ENCODE results near the gene TARS3.

TARS3 gene

GRCh38 chr15:101610611-101611000 lies 113.7 kb downstream of the TARS3 start:
- H3K4ac ChIP-seq (ENCODE audit: low read length), result no peak overlapping the region
- DNase-seq (ENCODE audit: low spot score), result no peak
- H2BK120ac ChIP-seq (ENCODE audit: low read depth, low read length), result no peak overlapping the region
- H3K14ac ChIP-seq (ENCODE audit: low read length), result peak overlapping the region; percentile 26
- H3K27me3 ChIP-seq (ENCODE audit: control insufficient read depth in 3 of 3, insufficient read depth in 3 of 3, low read depth in 1 of 3, low read length in 3 of 3), result no peaks in the 10 kb centered on the region
- H2BK5ac ChIP-seq (ENCODE audit: low read length), result no peak overlapping the region
- peak overlapping the region; percentile 75 for H3K18ac ChIP-seq (ENCODE audit: low read length)
- H3K4me3 ChIP-seq (ENCODE audit: low read length in 2 of 2), result peak overlapping the region in 1 of 2 donors; percentile 18
- H3K27ac ChIP-seq (replicated peaks; ENCODE audit: low read length), result no peak overlapping the region
- peak overlapping the region; percentile 30 for H3K9ac ChIP-seq (ENCODE audit: low read depth, low read length, poor library complexity)
- no peaks in the 10 kb centered on the region for H3K79me1 ChIP-seq (ENCODE audit: low read depth, low read length)
- H2BK15ac ChIP-seq (ENCODE audit: low read length), result no peak overlapping the region
- no peak overlapping the region for H4K91ac ChIP-seq (ENCODE audit: low read depth, low read length, poor library complexity)
- no peak overlapping the region for H3K4me2 ChIP-seq (ENCODE audit: insufficient read depth, low read length, poor library complexity, severe bottlenecking)
- no peaks in the 10 kb centered on the region for H3K36me3 ChIP-seq (replicated peaks in 1 of 2; ENCODE audit: control insufficient read depth in 2 of 2, insufficient read depth in 2 of 2, low read length in 2 of 2)
- no CpG with 5 or more reads among the region's 8 CpGs for WGBS, 2 donors (ENCODE audit: extremely low coverage in 2 of 2, insufficient read length in 2 of 2, insufficient replicate concordance in 1 of 2)
- peaks cover 7 to 18% of the 10 kb centered on the region in 2 donors for H3K4me1 ChIP-seq (ENCODE audit: control insufficient read depth in 2 of 2, insufficient read depth in 1 of 2, low read depth in 1 of 2, low read length in 2 of 2)
- H4K8ac ChIP-seq (ENCODE audit: low read depth, low read length), result no peak overlapping the region
- H3K9me3 ChIP-seq (replicated peaks in 1 of 2; ENCODE audit: control insufficient read depth in 2 of 2, insufficient read depth in 1 of 2, low read depth in 1 of 2, low read length in 2 of 2), result no peaks in the 10 kb centered on the region
- peak overlapping the region; percentile 74 for H2AK5ac ChIP-seq (ENCODE audit: low read depth, low read length)
- H2BK12ac ChIP-seq (ENCODE audit: low read length), result no peak overlapping the region
- peak overlapping the region; percentile 67 for H3K23ac ChIP-seq (ENCODE audit: low read depth, low read length, poor library complexity)
- peak overlapping the region; percentile 67 for H2AFZ ChIP-seq (ENCODE audit: low read length)

DNA sequence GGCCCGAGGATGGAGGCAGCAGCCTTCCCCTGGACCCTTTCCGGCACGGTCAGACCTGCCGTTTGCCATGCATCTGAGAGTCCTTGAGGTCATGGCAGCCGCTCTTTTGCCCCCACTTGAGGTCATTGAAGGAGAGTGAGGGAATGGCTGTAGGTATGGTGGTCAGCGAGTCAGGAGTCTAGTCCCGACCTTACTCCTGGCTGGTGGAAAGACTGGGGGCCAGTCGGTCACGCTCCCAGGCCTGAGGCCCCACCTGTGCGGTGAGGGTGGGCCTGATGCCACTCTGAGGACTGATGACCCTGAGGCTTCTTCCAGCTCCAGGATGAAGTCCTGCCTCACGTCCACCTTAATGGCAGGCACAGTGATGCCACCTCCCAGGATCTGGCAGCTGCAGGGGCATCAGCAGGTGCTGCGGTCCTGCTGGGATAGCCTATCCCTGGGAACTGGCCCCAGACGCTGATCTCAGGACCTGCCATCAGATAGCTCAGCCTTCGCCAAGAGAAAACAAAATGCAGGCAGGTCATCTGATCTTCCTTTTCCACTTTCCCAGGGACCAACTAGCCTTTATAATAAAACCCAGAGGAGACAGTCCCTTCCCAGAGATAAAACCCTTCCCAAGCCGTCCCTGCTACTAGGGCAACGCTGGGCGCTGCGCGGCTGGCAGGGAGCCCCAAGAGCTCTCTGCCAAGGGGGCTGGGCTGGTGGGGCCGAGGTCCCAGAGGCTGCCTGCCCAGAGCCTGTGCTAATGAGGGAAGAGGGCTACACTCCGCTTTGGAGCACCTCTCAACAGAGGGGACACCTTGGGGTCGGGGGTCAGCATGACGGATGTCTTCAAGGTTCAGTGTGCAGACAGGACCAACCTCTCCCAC lies 114.3 kb downstream of the TARS3 start:
- H3K18ac ChIP-seq (ENCODE audit: low read length), result peak overlapping the region; percentile 75
- H2AFZ ChIP-seq (ENCODE audit: low read length), result no peak overlapping the region
- H3K4me2 ChIP-seq (ENCODE audit: insufficient read depth, low read length, poor library complexity, severe bottlenecking), result no peak overlapping the region
- H3K27me3 ChIP-seq (ENCODE audit: control insufficient read depth in 3 of 3, insufficient read depth in 3 of 3, low read depth in 1 of 3, low read length in 3 of 3), result no peaks in the 10 kb centered on the region
- peak overlapping the region; percentile 75 for H2BK15ac ChIP-seq (ENCODE audit: low read length)
- no peaks in the 10 kb centered on the region for H3K79me1 ChIP-seq (ENCODE audit: low read depth, low read length)
- H2BK12ac ChIP-seq (ENCODE audit: low read length), result no peak overlapping the region
- no peak overlapping the region for H2BK120ac ChIP-seq (ENCODE audit: low read depth, low read length)
- peaks cover 7 to 15% of the 10 kb centered on the region in 2 donors for H3K4me1 ChIP-seq (ENCODE audit: control insufficient read depth in 2 of 2, insufficient read depth in 1 of 2, low read depth in 1 of 2, low read length in 2 of 2)
- no peaks in the 10 kb centered on the region for H3K36me3 ChIP-seq (replicated peaks in 1 of 2; ENCODE audit: control insufficient read depth in 2 of 2, insufficient read depth in 2 of 2, low read length in 2 of 2)
- H2AK5ac ChIP-seq (ENCODE audit: low read depth, low read length), result peak overlapping the region; percentile 74
- peak overlapping the region; percentile 26 for H3K14ac ChIP-seq (ENCODE audit: low read length)
- no CpG with 5 or more reads among the region's 23 CpGs for WGBS, 2 donors (ENCODE audit: extremely low coverage in 2 of 2, insufficient read length in 2 of 2, insufficient replicate concordance in 1 of 2)
- H3K9ac ChIP-seq (ENCODE audit: low read depth, low read length, poor library complexity), result peak overlapping the region; percentile 30
- peak overlapping the region; percentile 67 for H3K23ac ChIP-seq (ENCODE audit: low read depth, low read length, poor library complexity)
- H3K27ac ChIP-seq (replicated peaks; ENCODE audit: low read length), result no peak overlapping the region
- H3K9me3 ChIP-seq (replicated peaks in 1 of 2; ENCODE audit: control insufficient read depth in 2 of 2, insufficient read depth in 1 of 2, low read depth in 1 of 2, low read length in 2 of 2), result peaks cover 0 to under 1% of the 10 kb centered on the region in 2 donors
- H4K91ac ChIP-seq (ENCODE audit: low read depth, low read length, poor library complexity), result no peak overlapping the region
- H2BK5ac ChIP-seq (ENCODE audit: low read length), result no peak overlapping the region
- H3K4ac ChIP-seq (ENCODE audit: low read length), result no peak overlapping the region
- DNase-seq (ENCODE audit: low spot score), result no peak
- no peak overlapping the region for H4K8ac ChIP-seq (ENCODE audit: low read depth, low read length)
- H3K4me3 ChIP-seq (ENCODE audit: low read length in 2 of 2), result peak overlapping the region in 1 of 2 donors; percentile 18

DNA sequence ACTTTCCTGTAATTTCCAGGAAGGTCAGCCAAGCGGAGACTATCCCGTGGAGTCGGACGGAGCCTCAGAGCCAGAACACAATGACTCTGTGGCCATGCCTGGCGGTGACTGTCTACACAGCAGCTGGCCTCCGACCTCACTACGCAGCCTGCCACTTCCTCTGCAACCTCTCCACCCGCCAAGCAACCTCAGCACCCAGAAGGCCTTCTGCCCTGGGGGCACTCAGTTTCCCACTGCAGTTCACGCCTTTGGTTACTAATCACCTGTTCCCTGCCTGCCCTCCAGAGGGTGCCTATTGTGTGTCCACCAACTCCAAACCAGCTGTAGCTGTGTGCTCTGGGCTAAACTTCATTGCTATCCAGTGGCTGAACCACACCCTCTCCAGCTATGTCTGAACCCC lies 116.1 kb downstream of the TARS3 start:
- Histone ChIP-seq H2BK5ac (ENCODE audit: low read length) (no peak overlapping the region), H3K27ac (replicated peaks; ENCODE audit: low read length) (no peak overlapping the region), H2BK120ac (ENCODE audit: low read depth, low read length) (no peak overlapping the region), H2AFZ (ENCODE audit: low read length) (peak overlapping the region; percentile 83), H3K18ac (ENCODE audit: low read length) (no peak overlapping the region), H3K36me3 (replicated peaks in 1 of 2; ENCODE audit: control insufficient read depth in 2 of 2, insufficient read depth in 2 of 2, low read length in 2 of 2) (no peaks in the 10 kb centered on the region), H3K9me3 (replicated peaks in 1 of 2; ENCODE audit: control insufficient read depth in 2 of 2, insufficient read depth in 1 of 2, low read depth in 1 of 2, low read length in 2 of 2) (peaks cover 2 to 6% of the 10 kb centered on the region in 2 donors), H3K4me2 (ENCODE audit: insufficient read depth, low read length, poor library complexity, severe bottlenecking) (no peak overlapping the region), H3K4me3 (ENCODE audit: low read length in 2 of 2) (no peak overlapping the region), H2AK5ac (ENCODE audit: low read depth, low read length) (no peak overlapping the region), H3K14ac (ENCODE audit: low read length) (no peak overlapping the region), H3K9ac (ENCODE audit: low read depth, low read length, poor library complexity) (no peak overlapping the region), H2BK15ac (ENCODE audit: low read length) (no peak overlapping the region), H3K27me3 (ENCODE audit: control insufficient read depth in 3 of 3, insufficient read depth in 3 of 3, low read depth in 1 of 3, low read length in 3 of 3) (no peaks in the 10 kb centered on the region), H3K23ac (ENCODE audit: low read depth, low read length, poor library complexity) (no peak overlapping the region), H4K8ac (ENCODE audit: low read depth, low read length) (no peak overlapping the region), H3K4me1 (ENCODE audit: control insufficient read depth in 2 of 2, insufficient read depth in 1 of 2, low read depth in 1 of 2, low read length in 2 of 2) (no peaks in the 10 kb centered on the region), H4K91ac (ENCODE audit: low read depth, low read length, poor library complexity) (no peak overlapping the region), H3K79me1 (ENCODE audit: low read depth, low read length) (no peaks in the 10 kb centered on the region), H2BK12ac (ENCODE audit: low read length) (no peak overlapping the region), H3K4ac (ENCODE audit: low read length) (no peak overlapping the region)
- no peak for DNase-seq (ENCODE audit: low spot score)
- WGBS, 2 donors (ENCODE audit: extremely low coverage in 2 of 2, insufficient read length in 2 of 2, insufficient replicate concordance in 1 of 2), result no CpG with 5 or more reads among the region's 9 CpGs

DNA sequence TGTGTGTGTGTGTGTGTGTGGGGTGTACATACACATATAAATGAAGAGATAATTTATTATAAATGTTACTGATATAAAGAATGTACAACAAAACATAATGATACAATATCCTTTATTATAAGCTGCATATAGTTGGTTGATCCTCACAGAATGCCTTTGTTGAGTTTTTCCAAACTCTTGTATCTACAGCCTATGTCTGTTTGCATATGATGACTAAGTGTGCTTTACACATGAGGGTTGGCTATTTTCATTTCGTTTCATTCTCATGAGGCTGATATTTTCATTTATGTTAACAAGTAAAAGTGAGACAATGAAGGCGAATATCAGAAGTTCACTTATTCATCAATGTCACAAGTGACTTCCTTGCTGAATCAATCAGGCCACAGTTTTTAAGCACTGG lies 117.2 kb downstream of the TARS3 start:
- Histone ChIP-seq H3K14ac (ENCODE audit: low read length) (no peak overlapping the region), H3K27ac (replicated peaks; ENCODE audit: low read length) (no peak overlapping the region), H3K4me2 (ENCODE audit: insufficient read depth, low read length, poor library complexity, severe bottlenecking) (no peak overlapping the region), H2BK120ac (ENCODE audit: low read depth, low read length) (no peak overlapping the region), H4K8ac (ENCODE audit: low read depth, low read length) (no peak overlapping the region), H4K91ac (ENCODE audit: low read depth, low read length, poor library complexity) (no peak overlapping the region), H3K18ac (ENCODE audit: low read length) (no peak overlapping the region), H3K23ac (ENCODE audit: low read depth, low read length, poor library complexity) (no peak overlapping the region), H3K4ac (ENCODE audit: low read length) (no peak overlapping the region), H2BK5ac (ENCODE audit: low read length) (no peak overlapping the region), H3K4me1 (ENCODE audit: control insufficient read depth in 2 of 2, insufficient read depth in 1 of 2, low read depth in 1 of 2, low read length in 2 of 2) (no peaks in the 10 kb centered on the region), H2BK12ac (ENCODE audit: low read length) (no peak overlapping the region), H2BK15ac (ENCODE audit: low read length) (no peak overlapping the region), H3K9ac (ENCODE audit: low read depth, low read length, poor library complexity) (no peak overlapping the region), H3K27me3 (ENCODE audit: control insufficient read depth in 3 of 3, insufficient read depth in 3 of 3, low read depth in 1 of 3, low read length in 3 of 3) (no peaks in the 10 kb centered on the region), H3K79me1 (ENCODE audit: low read depth, low read length) (no peaks in the 10 kb centered on the region), H3K9me3 (replicated peaks in 1 of 2; ENCODE audit: control insufficient read depth in 2 of 2, insufficient read depth in 1 of 2, low read depth in 1 of 2, low read length in 2 of 2) (peaks cover 2 to 6% of the 10 kb centered on the region in 2 donors), H3K36me3 (replicated peaks in 1 of 2; ENCODE audit: control insufficient read depth in 2 of 2, insufficient read depth in 2 of 2, low read length in 2 of 2) (no peaks in the 10 kb centered on the region), H2AFZ (ENCODE audit: low read length) (no peak overlapping the region), H2AK5ac (ENCODE audit: low read depth, low read length) (no peak overlapping the region), H3K4me3 (ENCODE audit: low read length in 2 of 2) (no peak overlapping the region)
- DNase-seq (ENCODE audit: low spot score), result no peak
- no CpG with 5 or more reads among the region's 2 CpGs for WGBS, 2 donors (ENCODE audit: extremely low coverage in 2 of 2, insufficient read length in 2 of 2, insufficient replicate concordance in 1 of 2)
